ENCODE data around the gene S100A8.
"Not testable (repeated sequence)": the region's sequence is repeated elsewhere in the genome, so short reads cannot be mapped to it uniquely, and the experiment has no call there.

S100A8 gene

DNA sequence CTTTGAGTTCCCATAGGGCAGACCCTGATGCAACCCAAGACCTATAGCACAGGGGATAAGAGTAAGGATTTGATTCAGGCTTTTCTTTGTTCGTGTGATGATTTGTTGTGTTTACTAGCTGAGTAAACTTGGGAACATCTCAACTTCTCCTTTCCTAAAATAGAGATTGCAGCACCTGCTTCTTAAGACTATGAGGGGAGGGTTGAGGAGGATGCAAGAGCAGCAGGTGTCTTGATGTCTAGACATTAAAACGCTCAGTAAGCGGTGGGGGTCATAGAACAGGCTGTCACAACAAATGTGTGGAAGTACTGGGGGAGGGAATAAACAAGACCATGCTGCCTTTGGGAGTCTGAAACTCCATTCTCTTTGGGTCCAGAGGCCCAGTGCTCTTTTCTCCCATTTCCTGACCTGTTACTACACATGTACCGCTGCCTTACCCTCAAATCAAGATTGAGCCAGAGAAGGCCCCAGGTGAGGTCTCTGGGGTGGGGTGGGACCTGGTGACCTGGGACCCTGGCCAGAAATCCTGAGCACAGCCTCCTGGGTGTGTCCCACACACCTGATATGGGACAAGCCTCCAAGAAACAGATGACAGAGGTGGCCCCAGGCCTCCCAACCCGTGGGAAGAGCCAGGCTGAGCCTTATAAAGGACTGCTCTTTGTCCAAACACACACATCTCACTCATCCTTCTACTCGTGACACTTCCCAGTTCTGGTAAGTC, 25.1 kb upstream of the S100A8 start, which contains the start of gene S100A7A:
S100A7A (plus strand) TSS at position 671 of the 721 bp plus-strand sequence. CDS start 1,563 bp downstream, outside the sequence.
- no peak for DNase-seq (ENCODE audit: low read depth)

GRCh38 chr1:153413961-153414360, 23.1 kb upstream of the S100A8 start:
- DNase-seq (ENCODE audit: low read depth): not testable (repeated sequence)

DNA sequence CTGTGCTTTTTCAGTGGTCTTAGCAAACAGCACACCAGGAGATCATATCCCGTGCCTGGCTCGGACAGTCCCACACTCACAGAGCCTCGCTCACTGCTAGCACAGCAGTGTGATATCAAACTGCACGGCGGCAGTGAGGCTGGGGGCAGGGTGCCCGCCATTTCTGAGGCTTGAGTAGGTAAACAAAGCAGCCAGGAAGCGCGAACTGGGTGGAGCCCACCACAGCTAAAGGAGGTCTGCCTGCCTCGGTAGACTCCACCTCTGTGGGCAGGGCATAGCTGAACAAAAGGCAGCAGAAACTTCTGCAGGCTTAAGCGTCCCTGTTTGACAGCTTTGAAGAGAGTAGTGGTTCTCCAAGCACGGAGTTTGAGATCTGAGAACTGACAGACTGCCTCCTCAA, 16.4 kb upstream of the S100A8 start:
- DNase-seq (ENCODE audit: low read depth): not testable (repeated sequence)

DNA sequence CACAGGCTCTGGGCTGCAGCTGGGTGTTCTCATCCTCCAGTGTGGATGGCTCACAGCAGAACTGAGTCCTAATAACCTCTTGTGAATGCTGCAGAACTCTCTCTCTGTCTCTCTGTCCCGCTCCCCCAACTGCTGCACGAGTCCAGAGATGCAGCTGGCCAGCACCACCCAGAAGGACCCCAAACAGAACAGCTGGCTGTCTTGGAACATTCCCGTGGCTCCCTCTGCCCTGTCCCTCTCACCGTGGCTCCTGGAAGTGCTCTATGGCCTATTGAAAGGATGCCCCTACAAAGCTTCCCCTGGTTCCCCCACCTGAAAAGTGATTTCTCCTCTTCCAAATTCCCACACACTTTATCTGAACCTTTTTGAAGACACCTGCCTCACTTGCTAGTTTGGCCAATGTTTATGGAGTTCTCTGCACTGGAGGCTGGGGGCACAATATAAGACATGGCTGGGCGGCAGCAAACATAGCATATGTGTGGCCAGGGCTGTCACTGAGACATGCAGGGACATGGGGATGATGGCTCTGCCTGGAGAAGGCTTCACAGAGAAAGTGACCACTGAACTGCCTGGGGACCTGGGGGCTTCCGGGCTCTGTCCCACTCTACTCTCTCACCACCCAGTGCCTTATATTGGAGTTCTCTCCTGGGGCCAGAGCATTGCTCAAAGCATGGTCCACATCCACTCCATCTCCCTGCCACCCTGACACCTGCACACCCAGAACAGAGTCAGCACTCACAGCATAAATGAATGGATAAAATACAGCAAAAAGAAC, 15.1 kb upstream of the S100A8 start:
- not testable (repeated sequence) for DNase-seq (ENCODE audit: low read depth)

DNA sequence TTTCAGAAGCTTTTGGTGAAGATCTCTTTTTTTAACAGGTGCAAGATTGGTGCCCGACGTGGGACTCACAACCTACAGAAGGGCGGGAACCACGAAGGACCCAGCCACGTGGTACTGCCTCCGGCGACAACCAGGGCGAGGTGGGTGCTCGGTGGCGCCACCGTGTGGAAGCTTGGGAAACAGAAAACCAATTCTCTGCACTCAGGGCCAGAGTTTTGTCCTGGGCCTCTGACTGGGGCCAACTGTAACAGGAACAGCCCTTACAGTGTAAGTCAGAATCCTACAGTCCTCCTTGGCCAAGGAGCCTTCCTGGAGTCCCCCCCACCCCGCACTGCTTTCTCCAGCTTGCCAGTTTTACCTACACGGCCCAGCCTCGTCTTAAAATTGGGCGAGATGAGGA, 13.9 kb upstream of the S100A8 start:
- no peak for DNase-seq (ENCODE audit: low read depth)

DNA sequence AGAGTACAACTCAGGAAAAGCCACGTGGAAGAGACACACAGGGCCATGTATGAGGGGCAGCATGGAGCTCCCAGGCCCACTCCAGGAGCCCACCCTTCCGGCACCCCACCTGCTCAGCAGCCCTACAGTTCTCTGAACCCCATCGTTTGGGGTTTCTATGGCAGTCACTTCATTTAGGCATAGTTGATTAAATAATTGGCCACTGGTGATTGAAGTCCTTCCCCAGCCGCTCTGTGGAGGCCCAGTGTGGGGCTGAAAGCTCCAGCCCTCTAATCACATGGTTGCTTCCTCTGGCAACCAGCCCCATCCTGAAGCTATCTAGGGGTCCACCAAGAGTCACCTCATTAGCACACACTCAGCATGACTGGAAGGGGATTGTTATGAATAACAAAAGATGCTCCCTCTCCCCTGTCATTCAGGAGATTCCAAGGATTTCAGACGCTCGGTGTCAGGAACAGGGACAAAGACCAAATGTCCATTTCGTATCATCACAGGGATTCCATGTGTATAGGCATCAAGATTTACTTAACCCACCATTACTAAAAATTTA, 13.3 kb upstream of the S100A8 start:
- DNase-seq (ENCODE audit: low read depth): no peak

GRCh38 chr1:153403421-153404085, 12.7 kb upstream of the S100A8 start:
- DNase-seq (ENCODE audit: low read depth): no peak

DNA sequence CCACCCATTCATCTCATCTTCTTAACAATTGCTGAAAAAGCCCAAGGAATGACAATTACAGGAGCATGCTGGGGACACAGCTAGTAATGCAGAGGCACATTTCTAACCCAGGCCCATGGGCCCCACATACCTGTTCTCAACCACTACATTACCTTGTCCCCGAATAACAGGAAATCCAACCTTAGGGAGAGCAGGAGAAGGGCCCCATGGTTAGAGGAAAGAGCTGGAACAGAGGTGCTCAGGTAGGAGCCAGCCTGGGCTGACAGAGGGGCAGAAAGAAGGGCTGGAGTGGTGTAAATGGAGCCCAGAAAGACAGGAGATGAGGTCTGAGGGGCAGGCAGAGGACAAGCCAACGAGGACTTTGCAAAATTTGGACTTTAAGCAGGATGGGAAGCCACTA, 11.4 kb upstream of the S100A8 start:
- DNase-seq (ENCODE audit: low read depth): no peak

GRCh38 chr1:153401461-153401860, 10.6 kb upstream of the S100A8 start:
- no peak for DNase-seq (ENCODE audit: low read depth)

DNA sequence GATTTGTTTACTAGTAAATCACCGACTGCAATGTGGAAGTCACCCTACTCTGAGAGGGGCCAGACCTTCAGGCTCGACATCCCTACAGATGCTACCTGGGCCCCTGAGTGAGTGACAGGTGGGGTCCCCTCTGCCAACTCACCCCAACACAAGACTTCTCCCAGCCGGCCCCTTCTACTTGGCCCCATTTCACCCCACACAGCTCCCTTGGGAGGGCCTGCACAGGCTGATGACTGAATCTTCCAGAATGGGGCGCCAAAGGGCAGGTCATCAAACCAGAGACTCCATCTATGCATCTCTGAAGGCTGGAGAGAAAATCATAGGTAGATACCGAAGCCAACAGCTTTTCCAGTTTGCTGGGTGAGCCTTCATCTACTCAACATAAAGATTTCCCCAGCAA, 9.4 kb upstream of the S100A8 start:
- DNase-seq (ENCODE audit: low read depth): no peak

- no peak for DNase-seq (ENCODE audit: low read depth)
These were observed 8.7 kb upstream of the S100A8 start for GRCh38 chr1:153399401-153400055.

GRCh38 chr1:153397924-153398651, 7.2 kb upstream of the S100A8 start:
- DNase-seq (ENCODE audit: low read depth): no peak

DNA sequence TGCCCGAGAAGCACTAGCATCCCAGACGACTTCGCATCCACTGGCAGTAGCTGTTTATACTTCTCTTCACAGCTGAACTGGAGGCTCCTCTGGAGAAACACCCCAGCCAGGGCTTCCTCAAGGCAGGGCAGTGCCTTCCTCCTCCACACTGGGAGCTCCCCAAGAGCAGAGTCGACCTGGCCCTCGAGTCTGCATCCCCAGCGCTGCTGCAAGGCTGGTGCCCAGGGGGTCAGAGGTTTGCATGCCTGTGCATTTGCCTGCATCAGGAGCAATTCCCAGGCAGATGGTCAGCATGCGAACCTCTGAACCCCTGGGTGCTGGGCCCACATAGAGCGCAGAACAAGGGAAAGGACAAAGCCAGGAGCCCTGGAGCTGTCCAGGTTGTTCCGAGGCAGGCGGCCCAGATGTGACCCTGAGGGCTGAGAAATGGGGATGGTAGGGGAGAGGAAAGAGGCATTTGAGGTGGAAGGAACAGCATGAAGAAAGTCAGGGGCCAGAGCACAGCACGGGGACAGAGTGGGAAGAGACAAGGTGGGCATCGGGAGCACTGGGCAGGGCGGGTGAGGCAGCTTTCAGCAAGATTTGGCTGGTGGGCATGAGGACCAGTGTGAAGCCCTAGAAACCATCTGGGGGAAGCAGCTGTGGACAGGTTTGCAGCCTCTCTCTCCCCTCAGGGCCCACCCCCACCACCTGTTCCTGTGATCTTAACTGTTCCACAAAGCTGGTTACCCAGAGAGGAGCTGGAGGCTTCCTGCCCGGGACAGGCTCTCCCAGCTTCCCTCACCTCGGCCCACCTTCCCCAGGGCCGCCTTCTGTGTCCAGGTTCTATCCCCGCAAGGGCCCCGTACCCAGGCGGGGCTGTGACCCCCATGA, 6.4 kb upstream of the S100A8 start:
- DNase-seq (ENCODE audit: low read depth): no peak

DNA sequence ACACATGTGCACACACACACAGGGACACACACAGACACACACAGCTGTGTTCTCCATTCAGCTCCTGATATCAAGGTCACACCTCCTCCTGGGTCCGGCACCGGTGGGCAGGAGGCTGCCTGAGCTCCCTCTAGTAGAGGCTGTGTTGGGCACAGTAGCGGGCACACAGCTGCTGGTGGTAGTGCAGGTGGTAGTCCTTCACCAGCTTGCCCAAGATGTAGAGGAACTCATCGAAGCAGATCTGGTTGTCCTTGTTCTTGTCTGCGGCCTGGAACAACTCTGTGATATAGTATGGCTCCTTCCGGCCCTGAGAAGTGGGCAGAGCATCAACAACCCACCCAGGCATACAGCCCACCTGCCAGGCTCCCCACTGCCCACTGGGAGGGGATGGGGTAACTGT, 5.6 kb upstream of the S100A8 start:
- no peak for DNase-seq (ENCODE audit: low read depth)

- DNase-seq (ENCODE audit: low read depth): no peak
These were observed 4.9 kb upstream of the S100A8 start for GRCh38 chr1:153395776-153396175.

- peak; percentile 29 for DNase-seq (ENCODE audit: low read depth)
These were observed 4.3 kb upstream of the S100A8 start for GRCh38 chr1:153395136-153395685.

DNA sequence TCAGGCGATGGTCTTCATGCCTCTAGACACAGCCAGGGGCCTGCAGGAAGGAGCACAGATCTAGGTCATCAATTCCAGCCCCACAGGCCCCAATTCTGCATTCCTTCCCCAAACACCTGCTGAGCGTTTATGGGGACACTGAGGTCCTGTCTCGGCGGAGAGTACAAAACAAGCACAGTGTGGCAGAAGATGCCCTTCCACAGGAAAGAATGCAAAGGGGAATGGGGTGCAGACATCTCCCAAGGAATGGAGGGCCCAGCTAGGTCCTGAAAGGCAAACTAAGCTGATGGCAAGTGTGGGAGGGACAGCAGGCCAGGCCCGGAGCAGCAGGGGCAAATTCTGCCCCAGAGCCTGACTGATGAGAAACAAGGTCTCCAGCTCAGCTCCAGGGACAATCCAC, 3.5 kb upstream of the S100A8 start:
- DNase-seq (ENCODE audit: low read depth): no peak

DNA sequence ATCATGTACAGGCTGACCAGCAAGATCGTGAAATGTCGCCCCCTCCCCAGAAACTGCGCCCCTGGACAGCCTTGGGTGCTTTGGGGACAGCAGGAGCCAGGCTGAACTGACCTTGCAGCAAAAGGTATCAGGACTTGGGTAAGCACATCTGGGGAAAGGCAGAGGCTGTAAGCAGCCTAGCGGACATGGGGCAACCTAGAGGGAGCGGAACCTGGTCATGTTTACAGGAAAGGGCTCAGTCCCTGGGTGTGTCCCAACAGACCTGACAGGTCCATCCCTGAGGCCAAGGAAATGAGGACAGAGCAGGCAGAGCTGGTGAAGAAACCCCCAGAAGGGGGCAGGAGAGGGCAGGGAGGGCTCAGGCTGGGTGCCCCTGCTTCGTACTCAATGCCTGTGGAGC, 3.1 kb upstream of the S100A8 start:
- DNase-seq (ENCODE audit: low read depth): no peak

DNA sequence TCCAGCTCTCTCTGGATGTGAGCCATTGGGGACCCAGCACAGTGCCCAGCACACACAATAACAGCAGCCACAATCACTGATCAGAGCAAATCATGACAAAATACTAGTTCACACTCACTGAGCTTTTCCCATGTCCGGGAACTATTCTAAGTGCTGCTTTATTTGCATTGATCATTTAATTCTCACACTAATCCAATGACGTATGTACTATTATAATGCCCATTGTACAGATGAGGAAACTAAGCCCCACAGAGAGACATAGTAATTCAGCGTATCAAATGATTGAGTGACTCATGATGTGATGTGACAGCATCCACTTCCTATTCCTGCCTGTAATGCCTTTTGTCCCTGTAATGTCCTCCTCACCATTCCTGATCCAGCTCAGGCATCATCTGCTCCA, 1.9 kb upstream of the S100A8 start:
- DNase-seq (ENCODE audit: low read depth): no peak

GRCh38 chr1:153392258-153392657, 1.4 kb upstream of the S100A8 start:
- no peak for DNase-seq (ENCODE audit: low read depth)
